Fibroblast of the conjunctiva (primary cell): ENCODE measurements around the gene TTLL12.

ENCODE experiments used
- DNase-seq: peaks from one replicate; pipeline ENCODE4 v3.0.0-alpha.2; 2010; ENCODE audit warnings: low read depth

The TTLL12 gene

GRCh38 chr22:43199541-43199940, 12.6 kb upstream of the TTLL12 start:
- DNase-seq: no peak

GRCh38 chr22:43198936-43199335, 12.0 kb upstream of the TTLL12 start:
- no peak for DNase-seq

- no peak for DNase-seq
Observed at GRCh38 chr22:43198126-43198525, 11.2 kb upstream of the TTLL12 start.

- no peak for DNase-seq
Observed at GRCh38 chr22:43197271-43197941, 10.5 kb upstream of the TTLL12 start.

- DNase-seq: no peak
Observed at GRCh38 chr22:43191831-43192230, 4.9 kb upstream of the TTLL12 start.

GRCh38 chr22:43188829-43189545, 2.1 kb upstream of the TTLL12 start:
- no peak for DNase-seq

- peak; percentile 94 for DNase-seq
Observed at GRCh38 chr22:43187171-43188099, 501 bp upstream of the TTLL12 start.

- DNase-seq: no peak
Observed at GRCh38 chr22:43185860-43186261, 1.1 kb downstream of the TTLL12 start.

GRCh38 chr22:43183496-43184277, 3.2 kb downstream of the TTLL12 start:
- DNase-seq: no peak

GRCh38 chr22:43182726-43183125, 4.2 kb downstream of the TTLL12 start:
- DNase-seq: no peak

GRCh38 chr22:43182118-43182517, 4.8 kb downstream of the TTLL12 start:
- no peak for DNase-seq

- DNase-seq: no peak
Observed at GRCh38 chr22:43181321-43182076, 5.4 kb downstream of the TTLL12 start.

- no peak for DNase-seq
Observed at GRCh38 chr22:43180670-43181069, 6.3 kb downstream of the TTLL12 start.

- DNase-seq: no peak
Observed at GRCh38 chr22:43179911-43180195, 7.1 kb downstream of the TTLL12 start.

GRCh38 chr22:43179146-43179910, 7.6 kb downstream of the TTLL12 start:
- no peak for DNase-seq

GRCh38 chr22:43177479-43177878, 9.5 kb downstream of the TTLL12 start:
- no peak for DNase-seq

- no peak for DNase-seq
Observed at GRCh38 chr22:43176090-43176489, 10.8 kb downstream of the TTLL12 start.

GRCh38 chr22:43174941-43175531, 11.9 kb downstream of the TTLL12 start:
- DNase-seq: no peak

- no peak for DNase-seq
Observed at GRCh38 chr22:43173976-43174720, 12.8 kb downstream of the TTLL12 start.
